Measurements from ENCODE around the gene PANX2.

Gene PANX2

GRCh38 chr22:50141462-50141861 lies 29.1 kb upstream of the PANX2 start:
- TF ChIP-seq CTCF (IDR thresholded peaks at IDR 0.05; ENCODE audit: low read length) (no peak), EZH2 (IDR thresholded peaks at IDR 0.05; ENCODE audit: borderline replicate concordance, low read length) (no peak)
- H3K9me3 ChIP-seq (ENCODE audit: low read length): no peaks in the 10 kb centered on the region
- no peaks in the 10 kb centered on the region for H3K9me2 ChIP-seq (ENCODE audit: low read depth, low read length)
- no peak overlapping the region for H2AFZ ChIP-seq (ENCODE audit: low read length)
- no peak overlapping the region for H3K4me3 ChIP-seq (ENCODE audit: low read depth, low read length, poor library complexity, severe bottlenecking)
- no peaks in the 10 kb centered on the region for H3K79me2 ChIP-seq (ENCODE audit: insufficient read depth, low read length)
- peaks cover 68% of the 10 kb centered on the region for H3K4me1 ChIP-seq (ENCODE audit: insufficient read depth, low read length, severe bottlenecking)
- H3K9ac ChIP-seq (ENCODE audit: low read length): no peak overlapping the region
- no peaks in the 10 kb centered on the region for H3K27me3 ChIP-seq (ENCODE audit: insufficient read depth, low read length)
- no peak overlapping the region for H3K4me2 ChIP-seq (ENCODE audit: low read length)
- H4K20me1 ChIP-seq (ENCODE audit: insufficient read depth, low read length): no peaks in the 10 kb centered on the region
- H3F3A ChIP-seq (ENCODE audit: insufficient read depth, low read length): 0 out of 2 replicates have a peak, but pooled peaks cover 15% of the 10 kb centered on the region
- H3K36me3 ChIP-seq (ENCODE audit: insufficient read depth, low read length): no peaks in the 10 kb centered on the region
- peak overlapping the region; percentile 98 for H3K27ac ChIP-seq (ENCODE audit: low read depth, low read length, poor library complexity, severe bottlenecking)

GRCh38 chr22:50141891-50142363 lies 28.6 kb upstream of the PANX2 start:
- Histone ChIP-seq H3K9me2 (ENCODE audit: low read depth, low read length) (no peaks in the 10 kb centered on the region), H3K4me3 (ENCODE audit: low read depth, low read length, poor library complexity, severe bottlenecking) (no peak overlapping the region), H2AFZ (ENCODE audit: low read length) (no peak overlapping the region), H3K4me2 (ENCODE audit: low read length) (no peak overlapping the region), H3F3A (ENCODE audit: insufficient read depth, low read length) (0 out of 2 replicates have a peak, but pooled peaks cover 15% of the 10 kb centered on the region), H3K27ac (ENCODE audit: low read depth, low read length, poor library complexity, severe bottlenecking) (peak overlapping the region; percentile 98), H4K20me1 (ENCODE audit: insufficient read depth, low read length) (no peaks in the 10 kb centered on the region), H3K79me2 (ENCODE audit: insufficient read depth, low read length) (no peaks in the 10 kb centered on the region), H3K36me3 (ENCODE audit: insufficient read depth, low read length) (no peaks in the 10 kb centered on the region), H3K4me1 (ENCODE audit: insufficient read depth, low read length, severe bottlenecking) (peaks cover 73% of the 10 kb centered on the region), H3K27me3 (ENCODE audit: insufficient read depth, low read length) (no peaks in the 10 kb centered on the region), H3K9ac (ENCODE audit: low read length) (no peak overlapping the region), H3K9me3 (ENCODE audit: low read length) (no peaks in the 10 kb centered on the region)
- no peak for TF ChIP-seq EZH2 (IDR thresholded peaks at IDR 0.05; ENCODE audit: borderline replicate concordance, low read length)
- peak; percentile 62 for TF ChIP-seq CTCF (IDR thresholded peaks at IDR 0.05; ENCODE audit: low read length)

- TF ChIP-seq EZH2 (IDR thresholded peaks at IDR 0.05; ENCODE audit: borderline replicate concordance, low read length) (no peak), CTCF (IDR thresholded peaks at IDR 0.05; ENCODE audit: low read length) (no peak)
- no peaks in the 10 kb centered on the region for H3K79me2 ChIP-seq (ENCODE audit: insufficient read depth, low read length)
- no peaks in the 10 kb centered on the region for H3K9me2 ChIP-seq (ENCODE audit: low read depth, low read length)
- H3F3A ChIP-seq (ENCODE audit: insufficient read depth, low read length): 0 out of 2 replicates have a peak, but pooled peaks cover 15% of the 10 kb centered on the region
- H3K4me1 ChIP-seq (ENCODE audit: insufficient read depth, low read length, severe bottlenecking): peaks cover 79% of the 10 kb centered on the region
- H4K20me1 ChIP-seq (ENCODE audit: insufficient read depth, low read length): no peaks in the 10 kb centered on the region
- H3K4me3 ChIP-seq (ENCODE audit: low read depth, low read length, poor library complexity, severe bottlenecking): no peak overlapping the region
- peak overlapping the region; percentile 98 for H3K27ac ChIP-seq (ENCODE audit: low read depth, low read length, poor library complexity, severe bottlenecking)
- H3K9ac ChIP-seq (ENCODE audit: low read length): no peak overlapping the region
- H3K27me3 ChIP-seq (ENCODE audit: insufficient read depth, low read length): no peaks in the 10 kb centered on the region
- peak overlapping the region; percentile 24; the same call in 1 of the 2 replicates for H3K4me2 ChIP-seq (ENCODE audit: low read length)
- H2AFZ ChIP-seq (ENCODE audit: low read length): no peak overlapping the region
- no peaks in the 10 kb centered on the region for H3K9me3 ChIP-seq (ENCODE audit: low read length)
- no peaks in the 10 kb centered on the region for H3K36me3 ChIP-seq (ENCODE audit: insufficient read depth, low read length)
Measured at GRCh38 chr22:50143096-50143495, 27.4 kb upstream of the PANX2 start.

Data from OCI-LY1 (cell line).